HEK293 (cell line): Measurements from ENCODE around the gene RAB11B.

Experiments
- HOXA7 ChIP-seq: sonication (generic); formaldehyde crosslinking; IDR thresholded peaks from 2 replicates; pipeline ENCODE4 v1.8.1; 2022; ENCODE audit warnings: missing genetic modification reagents, borderline replicate concordance
- KLF16 ChIP-seq: fragments of 450-650 bp; formaldehyde crosslinking; IDR thresholded peaks from 2 replicates; pipeline ENCODE4 v1.5.1; 2017; ENCODE audit warnings: missing biosample characterization, missing genetic modification characterization
- KLF7 ChIP-seq: fragments of 450-650 bp; formaldehyde crosslinking; IDR thresholded peaks from 2 replicates; pipeline ENCODE4 v1.5.1; 2016; ENCODE audit warnings: missing biosample characterization, missing genetic modification characterization, borderline replicate concordance
- WT1 ChIP-seq: fragments of 450-650 bp; formaldehyde crosslinking; IDR thresholded peaks from 2 replicates; pipeline ENCODE4 v1.5.1; 2016; ENCODE audit warnings: missing biosample characterization, missing genetic modification characterization
- ZBTB1 ChIP-seq: fragments of 450-650 bp; formaldehyde crosslinking; IDR thresholded peaks from 2 replicates; pipeline ENCODE4 v1.5.1; 2016; ENCODE audit warnings: missing biosample characterization, missing genetic modification characterization
- ZBTB20 ChIP-seq: fragments of 450-650 bp; formaldehyde crosslinking; IDR thresholded peaks from 2 replicates; pipeline ENCODE4 v1.5.1; 2016; ENCODE audit warnings: missing biosample characterization, missing genetic modification characterization
- ZFP41 ChIP-seq: fragments of 450-650 bp; formaldehyde crosslinking; IDR thresholded peaks from 2 replicates; pipeline ENCODE4 v1.5.1; 2016; ENCODE audit warnings: missing biosample characterization, missing genetic modification characterization, borderline replicate concordance
- ZFP69B ChIP-seq: fragments of 450-650 bp; formaldehyde crosslinking; IDR thresholded peaks from 2 replicates; pipeline ENCODE4 v1.5.1; 2016; ENCODE audit warnings: missing biosample characterization, missing genetic modification characterization
- ZIC2 ChIP-seq: fragments of 450-650 bp; formaldehyde crosslinking; IDR thresholded peaks from 2 replicates; pipeline ENCODE4 v1.5.1; 2016; ENCODE audit warnings: missing biosample characterization, missing genetic modification characterization
- ZNF10 ChIP-seq: fragments of 450-650 bp; formaldehyde crosslinking; IDR thresholded peaks from 2 replicates; pipeline ENCODE4 v1.5.1; 2017; ENCODE audit warnings: missing biosample characterization, missing genetic modification characterization
- ZNF133 ChIP-seq: fragments of 450-650 bp; formaldehyde crosslinking; IDR thresholded peaks from 2 replicates; pipeline ENCODE4 v1.5.1; 2016; ENCODE audit warnings: missing biosample characterization, missing genetic modification characterization
- ZNF138 ChIP-seq: fragments of 450-650 bp; formaldehyde crosslinking; IDR thresholded peaks from 2 replicates; pipeline ENCODE4 v1.5.1; 2016; ENCODE audit warnings: missing biosample characterization, missing genetic modification characterization, borderline replicate concordance
- ZNF157 ChIP-seq: fragments of 450-650 bp; formaldehyde crosslinking; IDR thresholded peaks from 2 replicates; pipeline ENCODE4 v1.5.1; 2016; ENCODE audit warnings: missing biosample characterization, missing genetic modification characterization
- ZNF169 ChIP-seq: fragments of 450-650 bp; formaldehyde crosslinking; IDR thresholded peaks from 2 replicates; pipeline ENCODE4 v1.5.1; 2016; ENCODE audit warnings: missing biosample characterization, missing genetic modification characterization
- ZNF174 ChIP-seq: fragments of 450-650 bp; formaldehyde crosslinking; IDR thresholded peaks from 2 replicates; pipeline ENCODE4 v1.5.0; 2017; ENCODE audit warnings: missing biosample characterization, mild to moderate bottlenecking, missing genetic modification characterization
- ZNF2 ChIP-seq: fragments of 450-650 bp; formaldehyde crosslinking; IDR thresholded peaks from 2 replicates; pipeline ENCODE4 v1.5.1; 2016; ENCODE audit warnings: missing biosample characterization, missing genetic modification characterization
- ZNF223 ChIP-seq: fragments of 450-650 bp; formaldehyde crosslinking; IDR thresholded peaks from 2 replicates; pipeline ENCODE4 v1.5.1; 2016; ENCODE audit warnings: missing biosample characterization, missing genetic modification characterization
- ZNF292 ChIP-seq: fragments of 450-650 bp; formaldehyde crosslinking; IDR thresholded peaks from 2 replicates; pipeline ENCODE4 v1.5.1; 2016; ENCODE audit warnings: low read depth, missing biosample characterization, missing genetic modification characterization, borderline replicate concordance
- ZNF350 ChIP-seq: fragments of 450-650 bp; formaldehyde crosslinking; IDR thresholded peaks from 2 replicates; pipeline ENCODE4 v1.5.0; 2017; ENCODE audit warnings: missing biosample characterization, mild to moderate bottlenecking, missing genetic modification characterization
- ZNF548 ChIP-seq: fragments of 450-650 bp; formaldehyde crosslinking; IDR thresholded peaks from 2 replicates; pipeline ENCODE4 v1.5.1; 2016; ENCODE audit warnings: missing biosample characterization, missing genetic modification characterization
- ZNF560 ChIP-seq: fragments of 450-650 bp; formaldehyde crosslinking; IDR thresholded peaks from 2 replicates; pipeline ENCODE4 v1.5.1; 2017; ENCODE audit warnings: missing biosample characterization, missing genetic modification characterization, borderline replicate concordance
- ZNF677 ChIP-seq: fragments of 450-650 bp; IDR thresholded peaks from 2 replicates; pipeline ENCODE4 v1.5.0; 2018; ENCODE audit warnings: missing biosample characterization, mild to moderate bottlenecking, missing genetic modification characterization, moderate library complexity
- ZNF701 ChIP-seq: fragments of 450-650 bp; formaldehyde crosslinking; IDR thresholded peaks from 2 replicates; pipeline ENCODE4 v1.5.1; 2016; ENCODE audit warnings: missing biosample characterization, missing genetic modification characterization
- TF ChIP-seq, protein P1 (sequence below): fragments of 450-650 bp; IDR thresholded peaks from 2 replicates; pipeline ENCODE4 v1.5.1; 2018; ENCODE audit warnings: missing biosample characterization, missing genetic modification characterization
- TF ChIP-seq, protein P2 (sequence below): fragments of 450-650 bp; formaldehyde crosslinking; IDR thresholded peaks from 2 replicates; pipeline ENCODE4 v1.5.1; 2016; ENCODE audit warnings: missing biosample characterization, missing genetic modification characterization
- TF ChIP-seq, protein P3 (sequence below): fragments of 450-650 bp; formaldehyde crosslinking; IDR thresholded peaks from 2 replicates; pipeline ENCODE4 v1.5.1; 2016; ENCODE audit warnings: missing biosample characterization, missing genetic modification characterization, borderline replicate concordance
- TF ChIP-seq, protein P4 (sequence below): fragments of 450-650 bp; formaldehyde crosslinking; IDR thresholded peaks from 2 replicates; pipeline ENCODE4 v1.5.1; 2016; ENCODE audit warnings: missing biosample characterization, missing genetic modification characterization, low read depth
- TF ChIP-seq, protein P5 (sequence below): fragments of 450-650 bp; formaldehyde crosslinking; IDR thresholded peaks from 2 replicates; pipeline ENCODE4 v1.5.1; 2017; ENCODE audit warnings: missing biosample characterization, missing genetic modification characterization

Gene RAB11B

DNA sequence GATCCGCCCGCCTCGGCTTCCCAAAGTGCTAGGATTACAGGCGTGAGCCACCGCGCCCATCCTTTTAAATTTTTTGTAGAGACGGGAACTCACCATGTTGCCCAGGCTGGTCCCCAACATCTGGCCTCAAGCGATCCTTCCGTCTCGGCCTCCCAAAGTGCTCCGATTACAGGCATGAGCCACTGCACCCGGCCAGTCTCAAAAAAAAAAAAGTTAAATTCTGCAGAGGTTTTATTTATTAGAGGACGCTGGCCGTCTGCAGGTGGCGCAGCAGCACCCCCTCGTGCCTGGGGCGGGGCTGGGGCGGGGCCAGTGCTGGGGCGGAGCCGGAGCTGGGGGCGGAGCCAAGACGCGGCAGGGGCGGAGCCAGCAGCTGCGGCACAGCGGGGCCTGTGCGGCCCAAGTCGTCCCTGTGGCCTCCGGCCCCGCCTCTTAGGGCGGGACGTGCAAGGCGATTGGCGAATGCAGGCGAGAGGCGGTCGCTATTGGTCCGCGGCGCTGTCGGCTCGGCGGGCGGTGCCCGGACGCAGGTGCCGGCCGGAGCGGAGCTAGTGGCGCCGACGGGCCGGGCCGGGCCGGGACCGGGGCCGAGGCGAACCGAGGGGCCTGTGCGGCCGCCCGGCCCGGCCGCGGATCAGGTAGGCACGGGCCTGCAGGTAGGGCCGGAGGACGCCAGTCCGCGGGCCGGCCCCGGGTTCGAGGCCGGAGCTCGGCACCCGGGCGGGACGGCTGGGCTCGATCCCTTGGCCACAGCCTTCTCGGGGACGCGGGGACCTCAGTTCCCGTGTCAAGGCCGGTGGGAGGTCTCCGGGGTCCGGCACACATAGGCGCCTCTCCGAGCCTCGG lies 22.8 kb downstream of the RAB11B start, which contains the start of gene MARCHF2 (continued):
- TF ChIP-seq, protein P1, sequence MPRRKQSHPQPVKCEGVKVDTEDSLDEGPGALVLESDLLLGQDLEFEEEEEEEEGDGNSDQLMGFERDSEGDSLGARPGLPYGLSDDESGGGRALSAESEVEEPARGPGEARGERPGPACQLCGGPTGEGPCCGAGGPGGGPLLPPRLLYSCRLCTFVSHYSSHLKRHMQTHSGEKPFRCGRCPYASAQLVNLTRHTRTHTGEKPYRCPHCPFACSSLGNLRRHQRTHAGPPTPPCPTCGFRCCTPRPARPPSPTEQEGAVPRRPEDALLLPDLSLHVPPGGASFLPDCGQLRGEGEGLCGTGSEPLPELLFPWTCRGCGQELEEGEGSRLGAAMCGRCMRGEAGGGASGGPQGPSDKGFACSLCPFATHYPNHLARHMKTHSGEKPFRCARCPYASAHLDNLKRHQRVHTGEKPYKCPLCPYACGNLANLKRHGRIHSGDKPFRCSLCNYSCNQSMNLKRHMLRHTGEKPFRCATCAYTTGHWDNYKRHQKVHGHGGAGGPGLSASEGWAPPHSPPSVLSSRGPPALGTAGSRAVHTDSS, result no peak
- no peak for TF ChIP-seq ZNF292
- TF ChIP-seq, protein P2, sequence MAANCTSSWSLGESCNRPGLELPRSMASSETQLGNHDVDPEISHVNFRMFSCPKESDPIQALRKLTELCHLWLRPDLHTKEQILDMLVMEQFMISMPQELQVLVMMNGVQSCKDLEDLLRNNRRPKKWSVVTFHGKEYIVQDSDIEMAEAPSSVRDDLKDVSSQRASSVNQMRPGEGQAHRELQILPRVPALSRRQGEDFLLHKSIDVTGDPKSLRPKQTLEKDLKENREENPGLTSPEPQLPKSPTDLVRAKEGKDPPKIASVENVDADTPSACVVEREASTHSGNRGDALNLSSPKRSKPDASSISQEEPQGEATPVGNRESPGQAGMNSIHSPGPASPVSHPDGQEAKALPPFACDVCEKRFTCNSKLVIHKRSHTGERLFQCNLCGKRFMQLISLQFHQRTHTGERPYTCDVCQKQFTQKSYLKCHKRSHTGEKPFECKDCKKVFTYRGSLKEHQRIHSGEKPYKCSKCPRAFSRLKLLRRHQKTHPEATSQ (tag by site-specific recombination), result no peak
- TF ChIP-seq ZNF138 (tag by site-specific recombination), result no peak
- peak; percentile 35; the same call in 1 of the 2 replicates for TF ChIP-seq ZIC2
- TF ChIP-seq ZNF560 (tag by site-specific recombination), result no peak
- TF ChIP-seq ZNF10 (tag by site-specific recombination), result no peak
- TF ChIP-seq ZNF157 (tag by site-specific recombination), result no peak
- TF ChIP-seq ZFP41 (tag by site-specific recombination), result no peak
- TF ChIP-seq, protein P3, sequence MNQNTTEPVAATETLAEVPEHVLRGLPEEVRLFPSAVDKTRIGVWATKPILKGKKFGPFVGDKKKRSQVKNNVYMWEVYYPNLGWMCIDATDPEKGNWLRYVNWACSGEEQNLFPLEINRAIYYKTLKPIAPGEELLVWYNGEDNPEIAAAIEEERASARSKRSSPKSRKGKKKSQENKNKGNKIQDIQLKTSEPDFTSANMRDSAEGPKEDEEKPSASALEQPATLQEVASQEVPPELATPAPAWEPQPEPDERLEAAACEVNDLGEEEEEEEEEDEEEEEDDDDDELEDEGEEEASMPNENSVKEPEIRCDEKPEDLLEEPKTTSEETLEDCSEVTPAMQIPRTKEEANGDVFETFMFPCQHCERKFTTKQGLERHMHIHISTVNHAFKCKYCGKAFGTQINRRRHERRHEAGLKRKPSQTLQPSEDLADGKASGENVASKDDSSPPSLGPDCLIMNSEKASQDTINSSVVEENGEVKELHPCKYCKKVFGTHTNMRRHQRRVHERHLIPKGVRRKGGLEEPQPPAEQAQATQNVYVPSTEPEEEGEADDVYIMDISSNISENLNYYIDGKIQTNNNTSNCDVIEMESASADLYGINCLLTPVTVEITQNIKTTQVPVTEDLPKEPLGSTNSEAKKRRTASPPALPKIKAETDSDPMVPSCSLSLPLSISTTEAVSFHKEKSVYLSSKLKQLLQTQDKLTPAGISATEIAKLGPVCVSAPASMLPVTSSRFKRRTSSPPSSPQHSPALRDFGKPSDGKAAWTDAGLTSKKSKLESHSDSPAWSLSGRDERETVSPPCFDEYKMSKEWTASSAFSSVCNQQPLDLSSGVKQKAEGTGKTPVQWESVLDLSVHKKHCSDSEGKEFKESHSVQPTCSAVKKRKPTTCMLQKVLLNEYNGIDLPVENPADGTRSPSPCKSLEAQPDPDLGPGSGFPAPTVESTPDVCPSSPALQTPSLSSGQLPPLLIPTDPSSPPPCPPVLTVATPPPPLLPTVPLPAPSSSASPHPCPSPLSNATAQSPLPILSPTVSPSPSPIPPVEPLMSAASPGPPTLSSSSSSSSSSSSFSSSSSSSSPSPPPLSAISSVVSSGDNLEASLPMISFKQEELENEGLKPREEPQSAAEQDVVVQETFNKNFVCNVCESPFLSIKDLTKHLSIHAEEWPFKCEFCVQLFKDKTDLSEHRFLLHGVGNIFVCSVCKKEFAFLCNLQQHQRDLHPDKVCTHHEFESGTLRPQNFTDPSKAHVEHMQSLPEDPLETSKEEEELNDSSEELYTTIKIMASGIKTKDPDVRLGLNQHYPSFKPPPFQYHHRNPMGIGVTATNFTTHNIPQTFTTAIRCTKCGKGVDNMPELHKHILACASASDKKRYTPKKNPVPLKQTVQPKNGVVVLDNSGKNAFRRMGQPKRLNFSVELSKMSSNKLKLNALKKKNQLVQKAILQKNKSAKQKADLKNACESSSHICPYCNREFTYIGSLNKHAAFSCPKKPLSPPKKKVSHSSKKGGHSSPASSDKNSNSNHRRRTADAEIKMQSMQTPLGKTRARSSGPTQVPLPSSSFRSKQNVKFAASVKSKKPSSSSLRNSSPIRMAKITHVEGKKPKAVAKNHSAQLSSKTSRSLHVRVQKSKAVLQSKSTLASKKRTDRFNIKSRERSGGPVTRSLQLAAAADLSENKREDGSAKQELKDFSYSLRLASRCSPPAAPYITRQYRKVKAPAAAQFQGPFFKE (tag by site-specific recombination), result no peak
- no peak for TF ChIP-seq HOXA7 (CRISPR knock-in tag)
- TF ChIP-seq, protein P4, sequence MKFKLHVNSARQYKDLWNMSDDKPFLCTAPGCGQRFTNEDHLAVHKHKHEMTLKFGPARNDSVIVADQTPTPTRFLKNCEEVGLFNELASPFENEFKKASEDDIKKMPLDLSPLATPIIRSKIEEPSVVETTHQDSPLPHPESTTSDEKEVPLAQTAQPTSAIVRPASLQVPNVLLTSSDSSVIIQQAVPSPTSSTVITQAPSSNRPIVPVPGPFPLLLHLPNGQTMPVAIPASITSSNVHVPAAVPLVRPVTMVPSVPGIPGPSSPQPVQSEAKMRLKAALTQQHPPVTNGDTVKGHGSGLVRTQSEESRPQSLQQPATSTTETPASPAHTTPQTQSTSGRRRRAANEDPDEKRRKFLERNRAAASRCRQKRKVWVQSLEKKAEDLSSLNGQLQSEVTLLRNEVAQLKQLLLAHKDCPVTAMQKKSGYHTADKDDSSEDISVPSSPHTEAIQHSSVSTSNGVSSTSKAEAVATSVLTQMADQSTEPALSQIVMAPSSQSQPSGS, result no peak
- TF ChIP-seq ZNF133 (tag by site-specific recombination), result no peak
- TF ChIP-seq ZNF174 (tag by site-specific recombination), result no peak
- TF ChIP-seq ZNF701 (tag by site-specific recombination), result no peak
- no peak for TF ChIP-seq ZBTB1 (tag by site-specific recombination)
- no peak for TF ChIP-seq ZNF223 (tag by site-specific recombination)
- no peak for TF ChIP-seq ZFP69B
- TF ChIP-seq, protein P5, sequence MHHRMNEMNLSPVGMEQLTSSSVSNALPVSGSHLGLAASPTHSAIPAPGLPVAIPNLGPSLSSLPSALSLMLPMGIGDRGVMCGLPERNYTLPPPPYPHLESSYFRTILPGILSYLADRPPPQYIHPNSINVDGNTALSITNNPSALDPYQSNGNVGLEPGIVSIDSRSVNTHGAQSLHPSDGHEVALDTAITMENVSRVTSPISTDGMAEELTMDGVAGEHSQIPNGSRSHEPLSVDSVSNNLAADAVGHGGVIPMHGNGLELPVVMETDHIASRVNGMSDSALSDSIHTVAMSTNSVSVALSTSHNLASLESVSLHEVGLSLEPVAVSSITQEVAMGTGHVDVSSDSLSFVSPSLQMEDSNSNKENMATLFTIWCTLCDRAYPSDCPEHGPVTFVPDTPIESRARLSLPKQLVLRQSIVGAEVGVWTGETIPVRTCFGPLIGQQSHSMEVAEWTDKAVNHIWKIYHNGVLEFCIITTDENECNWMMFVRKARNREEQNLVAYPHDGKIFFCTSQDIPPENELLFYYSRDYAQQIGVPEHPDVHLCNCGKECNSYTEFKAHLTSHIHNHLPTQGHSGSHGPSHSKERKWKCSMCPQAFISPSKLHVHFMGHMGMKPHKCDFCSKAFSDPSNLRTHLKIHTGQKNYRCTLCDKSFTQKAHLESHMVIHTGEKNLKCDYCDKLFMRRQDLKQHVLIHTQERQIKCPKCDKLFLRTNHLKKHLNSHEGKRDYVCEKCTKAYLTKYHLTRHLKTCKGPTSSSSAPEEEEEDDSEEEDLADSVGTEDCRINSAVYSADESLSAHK (tag by site-specific recombination), result no peak
- TF ChIP-seq ZNF677, result peak; percentile 55; the same call in 1 of the 2 replicates
- TF ChIP-seq KLF16, result no peak
- no peak for TF ChIP-seq ZNF548
- no peak for TF ChIP-seq KLF7 (tag by site-specific recombination)
- no peak for TF ChIP-seq ZNF350 (tag by site-specific recombination)
- TF ChIP-seq WT1 (tag by site-specific recombination), result no peak
- no peak for TF ChIP-seq ZBTB20 (tag by site-specific recombination)
- no peak for TF ChIP-seq ZNF2 (tag by site-specific recombination)
- TF ChIP-seq ZNF169, result no peak
